ENCODE data around the gene ARHGAP10.

- TF ChIP-seq, protein P1, sequence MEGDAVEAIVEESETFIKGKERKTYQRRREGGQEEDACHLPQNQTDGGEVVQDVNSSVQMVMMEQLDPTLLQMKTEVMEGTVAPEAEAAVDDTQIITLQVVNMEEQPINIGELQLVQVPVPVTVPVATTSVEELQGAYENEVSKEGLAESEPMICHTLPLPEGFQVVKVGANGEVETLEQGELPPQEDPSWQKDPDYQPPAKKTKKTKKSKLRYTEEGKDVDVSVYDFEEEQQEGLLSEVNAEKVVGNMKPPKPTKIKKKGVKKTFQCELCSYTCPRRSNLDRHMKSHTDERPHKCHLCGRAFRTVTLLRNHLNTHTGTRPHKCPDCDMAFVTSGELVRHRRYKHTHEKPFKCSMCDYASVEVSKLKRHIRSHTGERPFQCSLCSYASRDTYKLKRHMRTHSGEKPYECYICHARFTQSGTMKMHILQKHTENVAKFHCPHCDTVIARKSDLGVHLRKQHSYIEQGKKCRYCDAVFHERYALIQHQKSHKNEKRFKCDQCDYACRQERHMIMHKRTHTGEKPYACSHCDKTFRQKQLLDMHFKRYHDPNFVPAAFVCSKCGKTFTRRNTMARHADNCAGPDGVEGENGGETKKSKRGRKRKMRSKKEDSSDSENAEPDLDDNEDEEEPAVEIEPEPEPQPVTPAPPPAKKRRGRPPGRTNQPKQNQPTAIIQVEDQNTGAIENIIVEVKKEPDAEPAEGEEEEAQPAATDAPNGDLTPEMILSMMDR (IDR thresholded peaks at IDR 0.05 in 2 of 3, conservative IDR thresholded peaks at IDR 0.05 in 1 of 3; ENCODE audit: control insufficient read depth in 2 of 3, extremely low read depth in 1 of 3, insufficient read depth in 1 of 3, low read depth in 3 of 3, low read length in 3 of 3): no peak
- TF ChIP-seq SUZ12 (IDR thresholded peaks at IDR 0.05; ENCODE audit: unreplicated experiment): no peak
Observed at GRCh38 chr4:147830102-147830463, 98.2 kb downstream of the ARHGAP10 start.

Measured in GM12878 (cell line).